HEK293T (cell line): ENCODE data around the gene ANKRD33B.

ENCODE experiments used
- ELF4 ChIP-seq: fragments of 450-650 bp; IDR thresholded peaks from 2 replicates; pipeline ENCODE4 v1.6.1; 2017; ENCODE audit warnings: antibody characterized with exemption
- FOXA1 ChIP-seq: fragments of 450-650 bp; IDR thresholded peaks from 2 replicates; pipeline ENCODE4 v1.6.1; 2016; ENCODE audit warnings: mild to moderate bottlenecking

DNA sequence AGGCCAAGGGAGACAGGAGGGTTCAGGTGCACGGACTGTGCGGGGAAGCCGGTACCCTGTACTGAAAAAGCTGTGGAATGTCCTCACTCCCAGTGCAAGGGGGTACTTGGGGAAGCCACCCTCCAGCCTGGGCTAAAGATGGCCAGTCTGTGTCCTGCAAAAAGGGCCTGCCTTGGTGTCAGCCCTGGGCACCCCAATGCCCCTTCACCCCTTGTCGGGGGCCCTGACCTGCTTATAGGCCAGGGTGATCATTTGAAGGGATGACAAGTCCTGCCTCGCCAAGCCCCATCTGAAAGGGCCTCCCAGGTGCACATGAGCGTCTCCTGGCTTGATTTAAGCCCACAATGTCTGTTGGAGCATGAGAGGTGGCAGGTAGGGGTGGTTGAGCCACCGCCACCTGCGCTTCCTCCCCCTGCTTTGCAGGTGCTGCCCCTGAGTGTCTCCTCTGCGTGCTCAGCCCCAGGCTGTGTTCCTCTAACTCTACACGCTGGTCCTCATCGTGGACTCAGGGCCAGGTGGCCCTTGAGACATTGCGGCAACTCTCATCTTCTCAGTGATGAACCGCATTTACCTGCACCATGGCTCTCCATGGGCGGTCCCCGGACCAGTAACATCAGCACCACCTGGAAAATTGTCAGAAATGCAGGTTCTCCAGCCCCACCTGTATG is 97.0 kb downstream of the ANKRD33B start:
- no peak for TF ChIP-seq ELF4
- no peak for TF ChIP-seq FOXA1
